ENCODE data around the gene MYNN.

DNA sequence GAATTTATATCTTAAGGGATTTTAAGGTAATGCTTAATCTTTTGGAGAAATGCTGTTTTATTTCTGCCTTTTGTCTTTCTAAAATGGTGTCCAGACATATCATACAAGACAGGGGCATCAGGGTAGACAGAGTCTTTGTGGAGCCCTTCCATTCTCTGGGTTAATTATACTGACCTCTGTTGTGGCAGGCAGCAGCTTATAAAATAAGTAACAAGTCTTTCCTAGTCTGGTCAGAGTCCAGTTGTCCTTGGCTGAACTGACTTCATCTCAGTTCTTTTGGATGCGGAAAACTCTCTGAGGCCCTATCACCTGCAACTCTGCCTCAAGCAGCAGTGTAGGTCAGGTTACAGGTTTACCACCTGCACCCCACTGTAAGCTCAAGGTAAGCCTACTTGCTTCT lies 19.2 kb downstream of the MYNN start:
- TF ChIP-seq, protein P1, sequence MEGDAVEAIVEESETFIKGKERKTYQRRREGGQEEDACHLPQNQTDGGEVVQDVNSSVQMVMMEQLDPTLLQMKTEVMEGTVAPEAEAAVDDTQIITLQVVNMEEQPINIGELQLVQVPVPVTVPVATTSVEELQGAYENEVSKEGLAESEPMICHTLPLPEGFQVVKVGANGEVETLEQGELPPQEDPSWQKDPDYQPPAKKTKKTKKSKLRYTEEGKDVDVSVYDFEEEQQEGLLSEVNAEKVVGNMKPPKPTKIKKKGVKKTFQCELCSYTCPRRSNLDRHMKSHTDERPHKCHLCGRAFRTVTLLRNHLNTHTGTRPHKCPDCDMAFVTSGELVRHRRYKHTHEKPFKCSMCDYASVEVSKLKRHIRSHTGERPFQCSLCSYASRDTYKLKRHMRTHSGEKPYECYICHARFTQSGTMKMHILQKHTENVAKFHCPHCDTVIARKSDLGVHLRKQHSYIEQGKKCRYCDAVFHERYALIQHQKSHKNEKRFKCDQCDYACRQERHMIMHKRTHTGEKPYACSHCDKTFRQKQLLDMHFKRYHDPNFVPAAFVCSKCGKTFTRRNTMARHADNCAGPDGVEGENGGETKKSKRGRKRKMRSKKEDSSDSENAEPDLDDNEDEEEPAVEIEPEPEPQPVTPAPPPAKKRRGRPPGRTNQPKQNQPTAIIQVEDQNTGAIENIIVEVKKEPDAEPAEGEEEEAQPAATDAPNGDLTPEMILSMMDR (conservative IDR thresholded peaks at IDR 0.05 in 1 of 2, IDR thresholded peaks at IDR 0.05 in 1 of 2; ENCODE audit: extremely low read depth in 1 of 2, insufficient read depth in 1 of 2, low read depth in 1 of 2, low read length in 2 of 2): no peak
- no peak for TF ChIP-seq EZH2 (IDR thresholded peaks at IDR 0.05; ENCODE audit: borderline replicate concordance, low read length)
